Activated T-helper 1 cell treated with anti-CD3 and anti-CD28 coated beads, Interleukin-12 subunit alpha, Interleukin-12 subunit beta, Interleukin-2, Interleukin-4 antibody, amounts not matched to agents 30 ng/mL and 10 ng/mL and 1 ng/mL, durations not matched to agents 14 hours and 24 hours and 36 hours (primary cell): Measurements from ENCODE around the gene ARFRP1. TPM values are rescaled to one million over a fixed set of nuclear protein-coding genes. Genes with fewer than 3 reads are reported as not detected.
"Not testable (repeated sequence)": the region's sequence is repeated elsewhere in the genome, so short reads cannot be mapped to it uniquely, and the experiment has no call there.

Experiments used
- DNase-seq: peaks from one replicate; pipeline ENCODE4 v3.0.0; 2021; ENCODE audit warnings: low spot score
- H3K27ac Mint-ChIP-seq: one replicate; pipeline ENCODE4 v1.8.0; 2021; ENCODE audit warnings: mild to moderate bottlenecking, mixed read lengths
- H3K27me3 Mint-ChIP-seq: one replicate; pipeline ENCODE4 v1.8.0; 2022; ENCODE audit warnings: mild to moderate bottlenecking, moderate library complexity, mixed read lengths; ENCODE audit not compliant: insufficient read depth
- H3K36me3 Mint-ChIP-seq: one replicate; pipeline ENCODE4 v1.8.0; 2021; ENCODE audit warnings: low read depth, mixed read lengths
- H3K4me1 Mint-ChIP-seq: one replicate; pipeline ENCODE4 v1.8.0; 2021; ENCODE audit warnings: low read depth, mixed read lengths
- H3K4me3 Mint-ChIP-seq: one replicate; pipeline ENCODE4 v1.8.0; 2021; ENCODE audit warnings: mild to moderate bottlenecking, moderate library complexity, mixed read lengths
- H3K9me3 Mint-ChIP-seq: one replicate; pipeline ENCODE4 v1.8.0; 2021; ENCODE audit warnings: mixed read lengths
- intact Hi-C: fragments of 100-400 bp; cut with micrococcal nuclease; formaldehyde crosslinking; loops from one replicate; pipeline ENCODE4 v1.15.1; 2024
- total RNA-seq: library from RNA; stranded (reverse); gene quantifications from 2 replicates; pipeline ENCODE4 v1.2.3, GENCODE V29; 2022

The ARFRP1 gene
- total RNA-seq, 1 donor from 2014 or later, result 73.5 TPM

DNA sequence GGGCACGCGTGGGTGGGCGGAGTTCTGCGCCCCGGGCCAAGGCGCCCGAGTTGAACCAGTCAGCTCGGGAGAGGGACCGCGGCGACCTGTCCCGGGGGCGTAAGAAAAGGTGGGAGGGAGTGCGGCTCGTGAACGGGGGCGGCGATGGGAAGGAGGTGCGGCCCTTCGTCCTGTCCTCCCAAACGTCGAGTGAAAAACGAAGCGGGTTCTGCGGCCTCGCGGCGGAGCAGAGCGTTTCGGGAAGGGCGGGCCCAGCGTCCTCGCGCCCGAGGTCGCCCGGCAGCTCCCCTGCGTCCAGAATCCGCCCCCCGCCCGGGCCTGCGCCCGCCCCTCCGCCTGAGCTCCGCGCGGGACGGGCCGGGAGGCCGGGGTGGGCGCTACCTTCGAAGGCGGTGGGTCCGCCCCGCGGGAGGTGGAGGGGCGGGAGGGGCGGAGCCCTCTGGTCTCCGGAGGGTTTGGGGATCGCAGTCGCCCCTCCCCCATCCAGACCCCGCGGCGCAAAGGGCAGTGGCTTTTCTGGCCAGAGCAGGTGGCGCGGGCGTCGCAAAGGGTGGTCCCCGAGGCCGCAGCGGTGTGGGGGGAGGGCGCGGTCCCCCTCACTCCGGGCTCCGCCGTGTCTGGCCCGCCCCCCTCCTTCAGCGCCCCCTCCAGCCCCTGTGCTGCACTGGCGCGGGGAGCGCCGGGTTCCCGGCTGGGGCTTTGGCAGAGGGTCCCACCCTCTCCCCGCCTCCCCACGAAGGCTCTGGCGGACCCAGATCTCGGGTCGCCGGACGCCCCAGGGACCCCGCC is 55.4 kb downstream of the ARFRP1 start:
- Mint-ChIP-seq H3K9me3 (no peaks in the 10 kb centered on the region), H3K27me3 (peaks cover 15% of the 10 kb centered on the region), H3K27ac (no peak overlapping the region), H3K4me1 (peaks cover 16% of the 10 kb centered on the region), H3K4me3 (peak overlapping the region; percentile 47), H3K36me3 (no peaks in the 10 kb centered on the region)
- intact Hi-C loops, result no loop called here
- no peak for DNase-seq

DNA sequence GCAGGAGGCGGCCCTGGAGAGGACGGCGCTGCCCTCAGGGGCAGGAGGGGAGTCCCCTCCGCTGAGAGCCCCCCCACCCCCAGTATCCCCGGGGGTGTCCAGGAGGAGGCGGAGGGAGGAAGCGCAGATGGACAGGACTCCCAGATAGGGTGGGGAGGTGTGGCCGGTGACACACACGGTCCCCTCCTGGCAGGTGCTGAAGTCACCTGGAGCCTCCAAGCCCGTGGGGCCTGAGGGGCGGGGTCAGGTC is 55.9 kb downstream of the ARFRP1 start:
- intact Hi-C loops, result no loop called here
- Mint-ChIP-seq H3K27me3 (peaks cover 15% of the 10 kb centered on the region), H3K27ac (no peak overlapping the region), H3K9me3 (no peaks in the 10 kb centered on the region), H3K4me1 (peaks cover 16% of the 10 kb centered on the region), H3K4me3 (peak overlapping the region; percentile 82), H3K36me3 (no peaks in the 10 kb centered on the region)
- DNase-seq, result no peak

DNA sequence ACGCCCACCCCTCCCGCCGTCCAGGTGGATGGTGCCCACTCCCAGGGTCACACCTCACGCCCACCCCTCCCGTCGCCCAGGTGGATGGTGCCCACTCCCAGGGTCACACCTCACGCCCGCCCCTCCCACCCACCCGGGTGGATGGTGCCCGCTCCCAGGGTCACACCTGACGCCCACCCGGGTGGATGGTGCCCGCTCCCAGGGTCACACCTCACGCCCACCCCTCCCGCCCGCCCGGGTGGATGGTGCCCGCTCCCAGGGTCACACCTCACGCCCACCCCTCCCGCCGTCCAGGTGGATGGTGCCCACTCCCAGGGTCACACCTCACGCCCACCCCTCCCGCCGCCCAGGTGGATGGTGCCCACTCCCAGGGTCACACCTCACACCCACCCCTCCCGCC is 57.3 kb downstream of the ARFRP1 start:
- H3K36me3 Mint-ChIP-seq, DNase-seq, intact Hi-C loops, H3K4me3 Mint-ChIP-seq, H3K9me3 Mint-ChIP-seq, H3K27ac Mint-ChIP-seq: not testable (repeated sequence)
- Mint-ChIP-seq H3K27me3 (peaks cover 12% of the 10 kb centered on the region), H3K4me1 (peaks cover 16% of the 10 kb centered on the region)

DNA sequence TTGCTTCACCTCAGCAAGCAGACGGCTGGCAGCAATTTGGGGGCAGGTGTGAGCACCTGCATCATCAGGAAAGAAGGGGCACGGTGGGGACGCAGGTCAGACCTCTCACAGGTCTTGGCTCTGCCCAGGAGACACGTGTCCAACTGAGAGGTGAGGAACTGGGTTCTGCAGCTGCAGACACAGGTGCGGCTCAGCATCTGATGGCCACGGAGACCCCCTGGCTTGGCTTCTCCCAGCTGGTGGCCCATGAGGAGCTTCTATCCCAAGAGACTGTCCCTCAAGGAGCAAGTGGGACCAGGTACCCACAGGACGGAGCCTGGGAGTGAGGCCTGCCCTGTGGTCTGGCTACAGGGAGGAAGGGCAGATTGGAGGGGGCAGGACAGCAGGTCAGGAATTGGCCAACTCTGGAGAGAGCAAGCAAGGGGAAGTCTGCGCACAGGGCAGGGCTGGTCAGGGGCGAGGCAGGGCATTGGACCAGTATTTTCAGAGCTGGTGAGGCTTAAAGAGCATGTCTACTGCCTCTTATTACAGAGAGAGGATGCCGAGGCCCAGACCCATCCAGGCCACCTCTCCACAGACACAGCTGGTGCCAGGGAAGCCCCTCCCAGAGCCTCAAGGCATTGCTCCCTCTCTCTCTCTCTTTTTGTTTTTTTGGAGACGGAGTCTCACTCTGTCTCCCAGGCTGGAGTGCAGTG is 58.7 kb downstream of the ARFRP1 start:
- no peak for DNase-seq
- Mint-ChIP-seq H3K4me1 (peaks cover 9% of the 10 kb centered on the region), H3K9me3 (no peaks in the 10 kb centered on the region), H3K27ac (no peak overlapping the region), H3K4me3 (no peak overlapping the region), H3K27me3 (peaks cover 12% of the 10 kb centered on the region), H3K36me3 (no peaks in the 10 kb centered on the region)
- intact Hi-C loops, result no loop called here

Other genes with a start within 250 kb of the ARFRP1 start
- not detected in 2 replicates for gene KCNQ2, start 235.3 kb downstream of the ARFRP1 start, total RNA-seq
- 0.80 and 1.1 TPM in 2 replicates for gene EEF1A2, start 208.9 kb downstream of the ARFRP1 start, total RNA-seq
- gene PPDPF, start 187.2 kb downstream of the ARFRP1 start, total RNA-seq, result 117 and 122 TPM in 2 replicates
- gene PTK6, start 170.6 kb downstream of the ARFRP1 start, total RNA-seq, result 0.16 and 0.29 TPM in 2 replicates
- gene SRMS, start 160.2 kb downstream of the ARFRP1 start, total RNA-seq, result not detected in 2 replicates
- gene FNDC11, start 153.8 kb downstream of the ARFRP1 start, total RNA-seq, result 0.15 and 0.26 TPM in 2 replicates
- gene HELZ2, start 133.7 kb downstream of the ARFRP1 start, total RNA-seq, result 17.9 and 18.9 TPM in 2 replicates
- gene GMEB2, start 80.9 kb downstream of the ARFRP1 start, total RNA-seq, result 13.4 and 13.7 TPM in 2 replicates
- gene STMN3, start 54.6 kb downstream of the ARFRP1 start, total RNA-seq, result 5.3 and 5.5 TPM in 2 replicates
- 54.4 and 55.5 TPM in 2 replicates for gene RTEL1, start 49.7 kb downstream of the ARFRP1 start, total RNA-seq
- not detected in 2 replicates for gene TNFRSF6B, start 11.3 kb downstream of the ARFRP1 start, total RNA-seq
- 34.5 and 36.7 TPM in 2 replicates for gene ZGPAT, start 63 bp upstream of the ARFRP1 start, total RNA-seq
- 12.1 TPM in 2 replicates for gene LIME1, start 28.7 kb upstream of the ARFRP1 start, total RNA-seq
- gene SLC2A4RG, start 31.8 kb upstream of the ARFRP1 start, total RNA-seq, result 34.7 and 38.3 TPM in 2 replicates
- 1.1 and 1.2 TPM in 2 replicates for gene ZBTB46, start 123.3 kb upstream of the ARFRP1 start, total RNA-seq
- gene ABHD16B, start 153.5 kb upstream of the ARFRP1 start, total RNA-seq, result not detected in 2 replicates
- 65.9 and 73.2 TPM in 2 replicates for gene TPD52L2, start 157.3 kb upstream of the ARFRP1 start, total RNA-seq
- 47.5 and 48.2 TPM in 2 replicates for gene DNAJC5, start 187.2 kb upstream of the ARFRP1 start, total RNA-seq
- gene UCKL1, start 248.4 kb upstream of the ARFRP1 start, total RNA-seq, result 48.7 and 49.3 TPM in 2 replicates